ENCODE results near the gene GCLM. TPM values are rescaled to one million over a fixed set of nuclear protein-coding genes. Genes with fewer than 3 reads are reported as not detected.
"Not testable (repeated sequence)": the region's sequence is repeated elsewhere in the genome, so short reads cannot be mapped to it uniquely, and the experiment has no call there.

The GCLM gene
- total and polyA plus RNA-seq, 8 donors: 3.8 to 20.9 (median 9.0) TPM

GRCh38 chr1:93869653-93870052 is 39.6 kb downstream of the GCLM start:
- Histone ChIP-seq H3K27ac (no peak overlapping the region), H3K4me1 (no peaks in the 10 kb centered on the region), H3K36me3 (peaks cover 54 to 77% (median 68%) of the 10 kb centered on the region in 4 donors), H3K27me3 (no peaks in the 10 kb centered on the region), H3K9me3 (no peaks in the 10 kb centered on the region), H3K4me3 (no peak overlapping the region)
- intact Hi-C loops (cut with DNase I; ENCODE audit: low total_unique reads): no loop called here
- DNase-seq: no peak
- TF ChIP-seq CTCF (IDR thresholded peaks at IDR 0.05) (no peak), POLR2A (IDR thresholded peaks at IDR 0.05) (no peak)
- 91 to 95% (median 93%) methylated on average over 5 of the region's 5 CpGs for WGBS, 5 donors

GRCh38 chr1:93868492-93868891 is 40.7 kb downstream of the GCLM start:
- H3K9me3 ChIP-seq; H3K27ac ChIP-seq; DNase-seq; intact Hi-C loops (cut with DNase I; ENCODE audit: low total_unique reads); H3K4me3 ChIP-seq; H3K4me1 ChIP-seq; H3K27me3 ChIP-seq: not testable (repeated sequence)
- H3K36me3 ChIP-seq: peaks cover 45 to 66% (median 57%) of the 10 kb centered on the region in 4 donors
- 83 to 96% (median 86%) methylated on average over 1 of the region's 1 CpG for WGBS, 5 donors

- TF ChIP-seq POLR2AphosphoS5 (IDR thresholded peaks at IDR 0.05) (no peak), POLR2A (IDR thresholded peaks at IDR 0.05) (no peak), CTCF (IDR thresholded peaks at IDR 0.05) (no peak), EP300 (IDR thresholded peaks at IDR 0.05) (no peak)
- Histone ChIP-seq H3K27ac (no peak overlapping the region), H3K36me3 (peaks cover 16 to 33% (median 24%) of the 10 kb centered on the region in 4 donors), H3K9me3 (no peaks in the 10 kb centered on the region), H3K27me3 (no peaks in the 10 kb centered on the region), H3K4me3 (no peak overlapping the region), H3K4me1 (no peaks in the 10 kb centered on the region)
- intact Hi-C loops (cut with DNase I; ENCODE audit: low total_unique reads): no loop called here
- no peak for DNase-seq
- WGBS, 5 donors: 89 to 95% (median 93%) methylated on average over 5 of the region's 5 CpGs
Observed at GRCh38 chr1:93865253-93865652, 44.0 kb downstream of the GCLM start.

DNA sequence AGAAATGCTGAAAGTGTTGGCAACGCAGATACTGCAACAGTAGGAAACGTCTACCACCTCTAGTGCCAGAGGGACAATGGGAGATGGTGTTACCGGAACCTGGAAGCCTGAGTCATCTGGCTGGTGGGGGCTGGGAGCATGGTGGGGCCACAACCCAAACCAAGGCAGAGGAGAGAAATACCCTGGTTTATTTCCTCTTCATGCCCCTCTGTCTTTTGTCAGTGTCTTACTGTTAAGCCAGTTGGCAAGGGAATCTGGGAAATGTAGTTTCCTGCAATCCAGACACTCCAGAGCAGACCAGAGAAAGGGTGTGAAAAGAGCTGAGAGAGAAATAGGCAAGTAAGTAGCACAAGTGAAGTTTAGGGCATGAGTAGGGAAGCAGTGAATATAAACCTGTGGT is 45.1 kb downstream of the GCLM start:
- Histone ChIP-seq H3K36me3 (peaks cover 7 to 22% (median 14%) of the 10 kb centered on the region in 4 donors), H3K27ac (no peak overlapping the region), H3K9me3 (no peaks in the 10 kb centered on the region), H3K4me1 (no peaks in the 10 kb centered on the region), H3K4me3 (no peak overlapping the region), H3K27me3 (no peaks in the 10 kb centered on the region)
- no peak for DNase-seq
- intact Hi-C loops (cut with DNase I; ENCODE audit: low total_unique reads): no loop called here
- no peak for TF ChIP-seq CTCF (IDR thresholded peaks at IDR 0.05)
- no peak for TF ChIP-seq EP300 (IDR thresholded peaks at IDR 0.05)
- TF ChIP-seq POLR2AphosphoS5 (IDR thresholded peaks at IDR 0.05): no peak
- no peak for TF ChIP-seq POLR2A (IDR thresholded peaks at IDR 0.05)
- 52 to 73% (median 67%) methylated on average over 3 of the region's 3 CpGs for WGBS, 5 donors

- 41 to 73% (median 59%) methylated on average over 3 of the region's 3 CpGs for WGBS, 5 donors
- H3K36me3 ChIP-seq; DNase-seq; intact Hi-C loops (cut with DNase I; ENCODE audit: low total_unique reads); H3K27ac ChIP-seq; H3K4me3 ChIP-seq; H3K4me1 ChIP-seq; H3K27me3 ChIP-seq; H3K9me3 ChIP-seq: not testable (repeated sequence)
Observed at GRCh38 chr1:93857653-93858052, 51.6 kb downstream of the GCLM start.

GRCh38 chr1:93855983-93856382 is 53.2 kb downstream of the GCLM start:
- H3K27ac ChIP-seq; H3K4me1 ChIP-seq; H3K9me3 ChIP-seq; H3K4me3 ChIP-seq; H3K36me3 ChIP-seq; DNase-seq; intact Hi-C loops (cut with DNase I; ENCODE audit: low total_unique reads); H3K27me3 ChIP-seq: not testable (repeated sequence)
- WGBS, 5 donors: 76 to 86% (median 82%) methylated on average over 6 to 9 of the region's 9 CpGs

All from stomach (tissue), 9 donors.